A549 (cell line): ENCODE data around the gene CHRND. TPM values are rescaled to one million over a fixed set of nuclear protein-coding genes. Genes with fewer than 3 reads are reported as not detected.

Source experiments
- ATAC-seq, 2 experiments: fragments of 200-7000 bp in 1 of 2; fragments of >200 bp in 1 of 2; cut with Nextera tagmentation in 1 of 2; cut with Tn5 transposase in 1 of 2; 3 replicates each; pipeline versions ENCODE4 v1.8.0 to v1.9.1; 2018 to 2020; ENCODE audit warnings: mild to moderate bottlenecking in 1 of 2, moderate library complexity in 1 of 2
- CTCF ChIA-PET: fragments of 300-600 bp; sonication (Branson Sonifier 250); formaldehyde crosslinking; extraction: SDS; loops from one replicate; lab custom pipeline; 2021; ENCODE audit warnings: antibody characterized with exemption, inconsistent platforms; lab: Yijun Ruan, JAX
- POLR2A ChIA-PET: fragments of 350-600 bp; formaldehyde crosslinking; extraction: SDS; loops from one replicate; lab custom pipeline; 2021; ENCODE audit warnings: antibody characterized with exemption, inconsistent platforms; lab: Yijun Ruan, JAX
- DNase-seq, 2 experiments: peaks; one replicate each; pipeline versions ENCODE4 v3.0.0 to v3.0.0-alpha.2; 2011 to 2016; ENCODE audit warnings: low read depth in 1 of 2, low spot score in 1 of 2
- FAIRE-seq: peaks from 2 replicates; lab custom pipeline; 2011; peaks lifted over from hg19 to GRCh38; lab: Jason Lieb, UNC
- H3K27ac ChIP-seq, 2 experiments: fragments of >200 bp; sonication (Bioruptor Twin); formaldehyde crosslinking; 3 replicates each; pipeline ENCODE4 v1.5.1; 2016 to 2017
- H3K4me1 ChIP-seq: fragments of >200 bp; sonication (Bioruptor Twin); formaldehyde crosslinking; 3 replicates; pipeline ENCODE4 v1.6.1; 2016
- H3K4me2 ChIP-seq: fragments of >200 bp; sonication (Bioruptor Twin); formaldehyde crosslinking; 3 replicates; pipeline ENCODE4 v1.6.1; 2016
- H3K4me3 ChIP-seq: fragments of >200 bp; sonication (Bioruptor Twin); formaldehyde crosslinking; 3 replicates; pipeline ENCODE4 v1.5.1; 2016
- H3K9me3 ChIP-seq: fragments of >200 bp; sonication (Bioruptor Twin); formaldehyde crosslinking; 3 replicates; pipeline ENCODE4 v1.6.1; 2016
- CBX2 ChIP-seq: fragments of 200-600 bp; sonication (generic); IDR thresholded peaks from 2 replicates; pipeline ENCODE4 v1.6.1; 2016; ENCODE audit warnings: low read depth, mild to moderate bottlenecking, borderline replicate concordance
- CBX8 ChIP-seq: fragments of 200-600 bp; sonication (generic); IDR thresholded peaks from 2 replicates; pipeline ENCODE4 v1.6.1; 2016
- CHD4 ChIP-seq: fragments of 200-600 bp; sonication (generic); IDR thresholded peaks from 2 replicates; pipeline ENCODE4 v1.6.1; 2016; ENCODE audit warnings: antibody characterized with exemption, mild to moderate bottlenecking, borderline replicate concordance
- CTCF ChIP-seq: fragments of >200 bp; sonication (Bioruptor Twin); formaldehyde crosslinking; IDR thresholded peaks from 3 replicates; pipeline ENCODE4 v1.5.1; 2016
- E2F6 ChIP-seq: IDR thresholded peaks from 2 replicates; pipeline ENCODE4 v1.6.1; 2012; ENCODE audit warnings: low read depth, borderline replicate concordance
- ELK1 ChIP-seq: fragments of 150-350 bp; IDR thresholded peaks from 2 replicates; pipeline ENCODE4 v1.6.1; 2014; ENCODE audit warnings: low read depth, mild to moderate bottlenecking, low read length
- EP300 ChIP-seq, 2 experiments: fragments of >200 bp; sonication (Bioruptor Twin); formaldehyde crosslinking; IDR thresholded peaks; 2 replicates in 1 of 2; 3 replicates in 1 of 2; pipeline ENCODE4 v1.6.1; 2016 to 2017
- FOSL2 ChIP-seq, 2 experiments: fragments of 450-650 bp in 1 of 2; fragments of >200 bp in 1 of 2; sonication (Bioruptor Twin) in 1 of 2; formaldehyde crosslinking; IDR thresholded peaks; 2 replicates each; pipeline versions ENCODE4 v1.5.0 to v1.6.1; 2016 to 2020; ENCODE audit warnings: mild to moderate bottlenecking in 1 of 2, moderate library complexity in 1 of 2
- FOXS1 ChIP-seq: fragments of 250-450 bp; sonication (Bioruptor Pico); IDR thresholded peaks from 2 replicates; pipeline ENCODE4 v1.5.0; 2020; ENCODE audit warnings: mild to moderate bottlenecking, moderate library complexity
- GATA3 ChIP-seq: IDR thresholded peaks from 2 replicates; pipeline ENCODE4 v1.6.1; 2012; ENCODE audit warnings: borderline replicate concordance
- HOXA7 ChIP-seq: fragments of 250-450 bp; sonication (Bioruptor Pico); IDR thresholded peaks from 2 replicates; pipeline ENCODE4 v1.5.0; 2020; ENCODE audit warnings: mild to moderate bottlenecking, moderate library complexity
- JUNB ChIP-seq: fragments of >200 bp; sonication (Bioruptor Twin); formaldehyde crosslinking; IDR thresholded peaks from 2 replicates; pipeline ENCODE4 v1.6.1; 2016
- KDM5A ChIP-seq: fragments of 200-600 bp; sonication (generic); IDR thresholded peaks from 2 replicates; pipeline ENCODE4 v1.6.1; 2016; ENCODE audit warnings: antibody characterized with exemption, mild to moderate bottlenecking
- MYC ChIP-seq: IDR thresholded peaks from 2 replicates; pipeline ENCODE4 v1.6.1; 2012; ENCODE audit warnings: mild to moderate bottlenecking, inconsistent platforms, low read length, improper control_type of control experiment, borderline replicate concordance
- RCOR1 ChIP-seq: fragments of 150-350 bp; IDR thresholded peaks from 2 replicates; pipeline ENCODE4 v1.6.1; 2014; ENCODE audit warnings: antibody characterized with exemption, low read length, low read depth
- RNF2 ChIP-seq: fragments of 200-600 bp; sonication (generic); IDR thresholded peaks from 2 replicates; pipeline ENCODE4 v1.6.1; 2016; ENCODE audit warnings: low read depth, mild to moderate bottlenecking, antibody characterized with exemption, moderate library complexity, borderline replicate concordance
- SMC3 ChIP-seq: fragments of >200 bp; sonication (Bioruptor Twin); formaldehyde crosslinking; IDR thresholded peaks from 3 replicates; pipeline ENCODE4 v1.6.1; 2018; ENCODE audit warnings: inconsistent platforms
- TFCP2L1 ChIP-seq: fragments of 250-450 bp; sonication (Bioruptor Pico); IDR thresholded peaks from 2 replicates; pipeline ENCODE4 v1.5.0; 2021; ENCODE audit warnings: mild to moderate bottlenecking
- ZC3H11A ChIP-seq: fragments of 450-650 bp; IDR thresholded peaks from 2 replicates; pipeline ENCODE4 v1.6.1; 2014; ENCODE audit warnings: antibody characterized with exemption, mild to moderate bottlenecking
- ZNF302 ChIP-seq: fragments of 250-450 bp; sonication (Bioruptor Pico); IDR thresholded peaks from 2 replicates; pipeline ENCODE4 v1.9.0; 2021; ENCODE audit warnings: inconsistent platforms, mild to moderate bottlenecking, moderate library complexity
- WGBS: methylation state at CpG from one replicate; pipeline ENCODE4 v1.1.6; 2017; ENCODE audit errors: missing lambda C conversion rate; 5-methylcytosine and 5-hydroxymethylcytosine counted together
- polyA plus RNA-seq, 4 experiments: library from polyadenylated mRNA; depleted of rRNA in 3 of 4; stranded (reverse); fragments of >200 nt; fragmentation: RNase III in 1 of 4; extraction: RNeasy Plus Mini Kit Qiagen cat#74134 plus additional on column Dnase treatment in 1 of 4; gene quantifications; 2 replicates in 3 of 4; 3 replicates in 1 of 4; pipeline ENCODE4 v1.2.3, GENCODE V29; 2011 to 2017

Gene CHRND
- polyA plus RNA-seq, 2 of the 4 experiments (the other 2 are of a cell fraction), result not detected

GRCh38 chr2:232526372-232526941 is 497 bp downstream of the CHRND start:
- WGBS, result 84% methylated on average over 12 of the region's 13 CpGs
- Histone ChIP-seq H3K4me1 (peaks cover 17% of the 10 kb centered on the region; the same call in 1 of the 3 replicates), H3K27ac (no peak overlapping the region), H3K9me3 (no peaks in the 10 kb centered on the region), H3K4me2 (no peak overlapping the region), H3K4me3 (no peak overlapping the region)
- POLR2A ChIA-PET, result no interaction called here
- DNase-seq (no peak), ATAC-seq (no peak), FAIRE-seq (no peak)
- CTCF ChIA-PET, result no interaction called here
- TF ChIP-seq CBX8 (no peak), ZC3H11A (no peak), FOXS1 (CRISPR knock-in tag) (no peak), CBX2 (no peak), RCOR1 (no peak), CHD4 (no peak), CTCF (no peak), RNF2 (no peak)

GRCh38 chr2:232527905-232528470 is 2.0 kb downstream of the CHRND start:
- ChIA-PET POLR2A (no interaction called here), CTCF (no interaction called here)
- Histone ChIP-seq H3K4me1 (peaks cover 7% of the 10 kb centered on the region; the same call in 1 of the 3 replicates), H3K4me3 (no peak overlapping the region), H3K27ac (no peak overlapping the region), H3K9me3 (no peaks in the 10 kb centered on the region), H3K4me2 (no peak overlapping the region)
- no peak for FAIRE-seq
- 54% methylated on average over 6 of the region's 6 CpGs for WGBS
- DNase-seq, result no peak
- no peak for ATAC-seq
- TF ChIP-seq ZNF302, result no peak
- TF ChIP-seq GATA3, result no peak
- TF ChIP-seq HOXA7 (CRISPR knock-in tag), result no peak
- no peak for TF ChIP-seq MYC
- no peak for TF ChIP-seq JUNB
- TF ChIP-seq E2F6, result no peak
- no peak for TF ChIP-seq FOXS1 (CRISPR knock-in tag)
- no peak for TF ChIP-seq EP300 (IDR thresholded peaks at IDR 0.05)
- no peak for TF ChIP-seq FOSL2 (IDR thresholded peaks at IDR 0.05)
- no peak for TF ChIP-seq FOSL2 (CRISPR knock-in tag; IDR thresholded peaks at IDR 0.05)
- TF ChIP-seq KDM5A, result no peak
- TF ChIP-seq TFCP2L1, result no peak
- TF ChIP-seq SMC3, result no peak
- no peak for TF ChIP-seq ELK1
- TF ChIP-seq, all 56 proteins: peak for 0
